Endothelial cell of umbilical vein (primary cell): Measurements from ENCODE around the gene TNNI3K. TPM values are rescaled to one million over a fixed set of nuclear protein-coding genes. Genes with fewer than 3 reads are reported as not detected.

Experiments
- BruUV-seq: library from RNA; stranded (reverse); fragments of 400-500 nt; replicated peaks from 2 replicates; lab custom pipeline; 2021; lab: Mats Ljungman, UMichigan
- CTCF ChIA-PET: fragments of 300-600, 350-600 bp; sonication (Branson Sonifier 250); formaldehyde crosslinking; loops from one replicate; lab custom pipeline; 2021; ENCODE audit warnings: antibody characterized with exemption, inconsistent platforms; lab: Charles Lee
- POLR2A ChIA-PET: fragments of 300-600, 350-600 bp; sonication (Branson Sonifier 250); formaldehyde crosslinking; loops from one replicate; lab custom pipeline; 2021; ENCODE audit warnings: antibody characterized with exemption, inconsistent platforms; lab: Charles Lee
- DNase-seq: peaks from one replicate; pipeline ENCODE4 v3.0.0-alpha.2; 2011; ENCODE audit warnings: low read depth, low spot score
- FAIRE-seq: peaks from 2 replicates; lab custom pipeline; 2011; peaks lifted over from hg19 to GRCh38; lab: Jason Lieb, UNC
- H2AFZ ChIP-seq: 2 replicates; pipeline ENCODE4 v1.6.0; 2012; ENCODE audit warnings: low read depth, low read length, control low read depth, inconsistent platforms
- H3K27ac ChIP-seq: 2 replicates; pipeline ENCODE4 v1.5.1; 2011; ENCODE audit warnings: low read depth, mild to moderate bottlenecking, control low read depth, low read length, moderate library complexity; ENCODE audit not compliant: insufficient read depth
- H3K27me3 ChIP-seq, 2 experiments: 2 replicates each; pipeline versions ENCODE4 v1.6.0 to v1.6.1; 2011; ENCODE audit warnings: low read length in 2 of 2, mixed read lengths in 1 of 2; ENCODE audit not compliant: control insufficient read depth in 2 of 2, insufficient read depth in 2 of 2
- H3K36me3 ChIP-seq, 2 experiments: 2 replicates in 1 of 2; 3 replicates in 1 of 2; pipeline ENCODE4 v1.5.1; 2011; ENCODE audit warnings: low read length in 2 of 2, mild to moderate bottlenecking in 1 of 2, moderate library complexity in 1 of 2; ENCODE audit not compliant: control insufficient read depth in 2 of 2, insufficient read depth in 2 of 2; ENCODE audit errors: extremely low read depth in 1 of 2
- H3K4me1 ChIP-seq: 3 replicates; pipeline ENCODE4 v1.5.1; 2011; ENCODE audit warnings: mild to moderate bottlenecking, low read length; ENCODE audit not compliant: control insufficient read depth, insufficient read depth; ENCODE audit errors: extremely low read depth
- H3K4me2 ChIP-seq: 2 replicates; pipeline ENCODE4 v1.6.1; 2011; ENCODE audit warnings: low read length, control low read depth, mixed read lengths; ENCODE audit not compliant: insufficient read depth
- H3K4me3 ChIP-seq, 3 experiments: fragments of 200-600 bp in 1 of 3; sonication (generic), shearing (Covaris generic) in 1 of 3; replicated peaks in 1 of 3; 2 replicates each; pipeline ENCODE4 v1.5.1; 2011 to 2016; ENCODE audit warnings: control low read depth in 3 of 3, low read length in 3 of 3, mild to moderate bottlenecking in 2 of 3, inconsistent platforms in 1 of 3, low read depth in 1 of 3, moderate library complexity in 1 of 3; ENCODE audit not compliant: insufficient read depth in 1 of 3
- H3K79me2 ChIP-seq: 2 replicates; pipeline ENCODE4 v1.6.0; 2012; ENCODE audit warnings: low read length, inconsistent platforms; ENCODE audit not compliant: control insufficient read depth, insufficient read depth
- H3K9ac ChIP-seq: replicated peaks from 2 replicates; pipeline ENCODE3; 2011; ENCODE audit warnings: low read length, control low read depth; ENCODE audit not compliant: insufficient read depth; ENCODE audit errors: extremely low read depth
- H3K9me1 ChIP-seq: replicated peaks from 3 replicates; pipeline ENCODE4 v1.6.0; 2011; ENCODE audit warnings: mild to moderate bottlenecking, low read length; ENCODE audit not compliant: control insufficient read depth, insufficient read depth; ENCODE audit errors: extremely low read depth
- H3K9me3 ChIP-seq: replicated peaks from 2 replicates; pipeline ENCODE4 v1.5.1; 2012; ENCODE audit warnings: low read length, inconsistent platforms; ENCODE audit not compliant: control insufficient read depth, insufficient read depth
- H4K20me1 ChIP-seq: replicated peaks from 2 replicates; pipeline ENCODE3; 2011; ENCODE audit warnings: mild to moderate bottlenecking, low read length; ENCODE audit not compliant: control insufficient read depth, insufficient read depth; ENCODE audit errors: extremely low read depth
- EZH2 ChIP-seq: IDR thresholded peaks from 2 replicates; pipeline ENCODE4 v1.6.1; 2012; ENCODE audit warnings: borderline replicate concordance, low read depth, mild to moderate bottlenecking, moderate library complexity, low read length, inconsistent platforms; ENCODE audit not compliant: severe bottlenecking
- FOS ChIP-seq: IDR thresholded peaks from 2 replicates; pipeline ENCODE4 v1.6.1; 2011; ENCODE audit warnings: mild to moderate bottlenecking, low read length, moderate library complexity, borderline replicate concordance; ENCODE audit not compliant: insufficient read depth
- GATA2 ChIP-seq: IDR thresholded peaks from 2 replicates; pipeline ENCODE4 v1.7.0; 2011; ENCODE audit warnings: low read depth, mild to moderate bottlenecking, moderate library complexity, mixed read lengths, low read length; ENCODE audit not compliant: insufficient read length, insufficient read depth
- JUN ChIP-seq: IDR thresholded peaks from 2 replicates; pipeline ENCODE4 v1.6.1; 2011; ENCODE audit warnings: borderline replicate concordance, low read depth; ENCODE audit not compliant: insufficient read length, insufficient read depth
- MAX ChIP-seq: IDR thresholded peaks from 2 replicates; pipeline ENCODE4 v1.6.1; 2011; ENCODE audit not compliant: insufficient read depth, insufficient read length
- POLR2AphosphoS5 ChIP-seq: IDR thresholded peaks from 2 replicates; pipeline ENCODE4 v1.6.1; 2012; ENCODE audit warnings: low read depth, mild to moderate bottlenecking, control low read depth, low read length, moderate library complexity; ENCODE audit not compliant: insufficient read depth
- dilution Hi-C: fragments of 300-500 bp; cut with MboI; formaldehyde crosslinking; loops from one replicate; pipeline ENCODE4 v1.15.0; 2019; ENCODE audit warnings: low sequenced_read_pairs; ENCODE audit not compliant: extremely low pct_ligation_motif_present
- intact Hi-C: fragments of 100-400 bp; cut with micrococcal nuclease; formaldehyde crosslinking; loops from one replicate; pipeline ENCODE4 v1.10.0; 2022
- polyA plus RNA-seq, 4 experiments: library from polyadenylated mRNA; depleted of rRNA in 3 of 4; stranded (reverse) in 3 of 4; unstranded in 1 of 4; fragments of >200 nt; gene quantifications; 2 replicates each; pipeline versions ENCODE4 v1.2.1 to v1.2.3, GENCODE V29; 2011 to 2012; ENCODE audit warnings: missing spikeins in 1 of 4
- total RNA-seq: library from RNA; stranded (reverse); gene quantifications from 2 replicates; pipeline ENCODE4 v1.2.3, GENCODE V29; 2021
- TF ChIP-seq, protein P1 (sequence below), 2 donors: IDR thresholded peaks; 1 replicate in 1 of 2; 2 replicates in 1 of 2; pipeline ENCODE4 v1.5.1; 2011; ENCODE audit warnings: low read length in 2 of 2, mild to moderate bottlenecking in 2 of 2, moderate library complexity in 2 of 2, control low read depth in 1 of 2, inconsistent platforms in 1 of 2, low read depth in 1 of 2; ENCODE audit not compliant: insufficient read depth in 1 of 2; ENCODE audit errors: extremely low read depth in 1 of 2

The TNNI3K gene
- total and polyA plus RNA-seq, 2 donors (not counting 3 experiments of a cell fraction or from before 2014, with no cell fraction given) = 0.69 TPM; not detected in 1

- Histone ChIP-seq H3K4me2 (no peak overlapping the region), H2AFZ (no peak overlapping the region), H4K20me1 (no peaks in the 10 kb centered on the region), H3K9ac (no peak overlapping the region), H3K4me1 (no peaks in the 10 kb centered on the region), H3K79me2 (no peaks in the 10 kb centered on the region), H3K9me1 (no peaks in the 10 kb centered on the region), H3K4me3 (no peak overlapping the region), H3K27ac (no peak overlapping the region), H3K9me3 (no peaks in the 10 kb centered on the region), H3K36me3 (no peaks in the 10 kb centered on the region), H3K27me3 (no peaks in the 10 kb centered on the region)
- ChIA-PET CTCF (no interaction called here), POLR2A (no interaction called here)
- dilution Hi-C loops (no loop called here), intact Hi-C loops (no loop called here)
- TF ChIP-seq POLR2AphosphoS5 (no peak), JUN (no peak), GATA2 (no peak), EZH2 (no peak), MAX (no peak), FOS (no peak)
- TF ChIP-seq, protein P1, sequence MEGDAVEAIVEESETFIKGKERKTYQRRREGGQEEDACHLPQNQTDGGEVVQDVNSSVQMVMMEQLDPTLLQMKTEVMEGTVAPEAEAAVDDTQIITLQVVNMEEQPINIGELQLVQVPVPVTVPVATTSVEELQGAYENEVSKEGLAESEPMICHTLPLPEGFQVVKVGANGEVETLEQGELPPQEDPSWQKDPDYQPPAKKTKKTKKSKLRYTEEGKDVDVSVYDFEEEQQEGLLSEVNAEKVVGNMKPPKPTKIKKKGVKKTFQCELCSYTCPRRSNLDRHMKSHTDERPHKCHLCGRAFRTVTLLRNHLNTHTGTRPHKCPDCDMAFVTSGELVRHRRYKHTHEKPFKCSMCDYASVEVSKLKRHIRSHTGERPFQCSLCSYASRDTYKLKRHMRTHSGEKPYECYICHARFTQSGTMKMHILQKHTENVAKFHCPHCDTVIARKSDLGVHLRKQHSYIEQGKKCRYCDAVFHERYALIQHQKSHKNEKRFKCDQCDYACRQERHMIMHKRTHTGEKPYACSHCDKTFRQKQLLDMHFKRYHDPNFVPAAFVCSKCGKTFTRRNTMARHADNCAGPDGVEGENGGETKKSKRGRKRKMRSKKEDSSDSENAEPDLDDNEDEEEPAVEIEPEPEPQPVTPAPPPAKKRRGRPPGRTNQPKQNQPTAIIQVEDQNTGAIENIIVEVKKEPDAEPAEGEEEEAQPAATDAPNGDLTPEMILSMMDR (IDR thresholded peaks at IDR 0.05; ENCODE audit: extremely low read depth in 1 of 2, insufficient read depth in 1 of 2, low read depth in 1 of 2, low read length in 2 of 2) = no peak
- FAIRE-seq (no peak), DNase-seq (no peak)
- no TSS peak for BruUV-seq
These were observed 310.6 kb downstream of the TNNI3K start for GRCh38 chr1:74545821-74546220.
